Endometrial microvascular endothelial cells (primary cell): ENCODE results near the gene RMDN3. TPM values are rescaled to one million over a fixed set of nuclear protein-coding genes. Genes with fewer than 3 reads are reported as not detected.

Experiments
- in situ Hi-C: cut with HindIII; loops from 2 replicates; pipeline ENCODE4 v1.10.0; 2017; ENCODE audit warnings: low sequenced_read_pairs, low pct_unique_long_range_greater_than_20kb; ENCODE audit errors: inconsistent ontology term
- total RNA-seq: library from RNA; depleted of rRNA; stranded (reverse); fragments of >200 nt; gene quantifications from one replicate; pipeline ENCODE4 v1.2.3, GENCODE V29; 2015; ENCODE audit errors: inconsistent ontology term

RMDN3 gene
- total RNA-seq, 1 donor from 2014 or later: 35.8 TPM

DNA sequence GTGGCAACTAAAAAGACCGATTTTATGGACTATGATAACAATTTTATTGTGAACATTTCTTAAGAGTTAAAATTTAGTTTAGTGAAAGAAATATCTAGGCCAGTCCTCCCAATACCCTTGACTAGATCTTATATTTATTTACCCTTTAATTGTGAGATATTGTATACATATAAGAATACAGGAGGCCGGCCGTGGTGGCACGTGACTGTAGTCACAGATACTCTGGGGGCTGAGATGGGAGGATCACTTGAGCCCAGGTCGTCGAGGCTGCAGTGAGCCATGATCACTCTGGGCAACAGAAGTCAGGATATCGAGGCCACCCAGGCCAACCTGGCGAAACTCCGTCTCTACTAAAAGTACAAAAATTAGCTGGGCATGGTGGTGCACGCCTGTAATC is 756 bp upstream of the RMDN3 start:
- in situ Hi-C loops: no loop called here

DNA sequence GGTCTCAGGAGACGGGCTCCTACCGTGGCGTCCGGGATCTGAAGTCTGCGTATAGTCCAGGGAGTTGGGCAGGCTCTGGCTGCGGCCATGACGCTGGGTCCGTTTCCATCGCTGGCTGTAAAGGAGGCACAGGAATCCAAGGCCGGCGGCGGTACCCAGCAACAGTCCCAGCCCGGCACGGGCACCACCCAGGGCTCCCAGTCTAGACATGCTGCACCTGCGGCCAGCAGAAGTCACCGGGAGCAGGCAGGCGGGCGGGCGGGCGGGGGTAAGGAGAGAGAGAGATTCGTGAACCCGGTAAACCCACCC is 526 bp downstream of the RMDN3 start:
- in situ Hi-C loops: no loop called here

DNA sequence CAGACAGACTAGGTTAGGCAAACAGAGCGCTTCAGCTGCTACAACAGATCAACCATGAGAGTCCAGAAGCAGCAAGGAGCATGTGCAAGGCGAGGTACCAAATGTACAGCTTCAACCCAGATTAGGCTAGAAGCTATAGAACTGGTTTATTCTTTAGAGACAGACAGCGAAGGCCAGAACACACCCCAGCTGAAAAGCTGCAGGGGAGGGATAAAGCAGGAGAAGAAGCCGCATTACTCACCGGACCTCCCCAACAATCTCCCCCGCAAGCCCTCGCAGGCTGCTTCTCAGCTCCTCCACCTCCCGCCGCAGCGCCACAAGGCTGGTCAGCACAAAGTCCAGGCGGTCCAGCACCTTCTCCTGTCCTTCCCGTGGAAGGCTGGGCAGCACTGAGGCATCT is 3.3 kb downstream of the RMDN3 start:
- in situ Hi-C loops: no loop called here

DNA sequence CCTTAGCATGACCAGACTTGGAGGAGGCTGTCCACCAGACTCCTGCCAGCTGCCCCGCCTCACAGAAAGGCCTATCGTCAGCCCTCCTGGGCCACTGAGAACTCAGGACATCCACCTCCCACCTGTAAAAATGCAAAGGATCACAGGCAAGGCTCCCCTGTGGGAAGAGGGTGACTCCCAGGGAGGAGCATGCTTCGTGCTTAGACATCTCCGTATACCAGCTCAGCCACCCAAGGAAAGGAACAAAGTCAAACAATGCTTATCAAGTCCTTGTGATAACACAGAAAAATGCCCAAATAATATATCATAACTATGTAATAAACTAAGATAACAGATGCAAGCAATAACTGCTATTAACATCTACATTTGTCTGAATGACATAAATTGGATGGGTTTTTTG is 4.2 kb downstream of the RMDN3 start:
- in situ Hi-C loops: no loop called here

DNA sequence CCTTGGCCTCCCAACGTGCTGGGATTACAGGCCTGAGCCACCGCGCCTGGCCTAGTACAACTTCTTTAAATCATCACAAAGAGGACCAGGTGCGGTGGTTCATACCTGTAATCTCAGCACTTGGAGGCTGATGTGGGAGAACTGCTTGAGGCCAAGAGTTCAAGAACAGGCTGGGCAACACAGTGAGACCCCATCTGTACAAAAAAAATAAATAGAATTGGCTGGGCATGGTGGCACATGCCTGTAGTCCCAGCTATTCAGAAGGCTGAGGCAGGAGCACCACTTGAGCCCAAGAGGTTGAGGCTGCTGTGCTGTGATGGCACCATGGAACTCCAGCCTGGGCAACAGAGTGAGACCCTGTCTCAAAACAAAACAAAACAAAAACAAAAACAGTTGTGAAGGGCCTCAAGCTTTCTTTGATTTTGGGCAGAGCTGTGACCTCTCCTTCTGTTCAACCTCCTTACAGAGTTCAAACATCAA is 5.9 kb downstream of the RMDN3 start:
- in situ Hi-C loops: no loop called here

DNA sequence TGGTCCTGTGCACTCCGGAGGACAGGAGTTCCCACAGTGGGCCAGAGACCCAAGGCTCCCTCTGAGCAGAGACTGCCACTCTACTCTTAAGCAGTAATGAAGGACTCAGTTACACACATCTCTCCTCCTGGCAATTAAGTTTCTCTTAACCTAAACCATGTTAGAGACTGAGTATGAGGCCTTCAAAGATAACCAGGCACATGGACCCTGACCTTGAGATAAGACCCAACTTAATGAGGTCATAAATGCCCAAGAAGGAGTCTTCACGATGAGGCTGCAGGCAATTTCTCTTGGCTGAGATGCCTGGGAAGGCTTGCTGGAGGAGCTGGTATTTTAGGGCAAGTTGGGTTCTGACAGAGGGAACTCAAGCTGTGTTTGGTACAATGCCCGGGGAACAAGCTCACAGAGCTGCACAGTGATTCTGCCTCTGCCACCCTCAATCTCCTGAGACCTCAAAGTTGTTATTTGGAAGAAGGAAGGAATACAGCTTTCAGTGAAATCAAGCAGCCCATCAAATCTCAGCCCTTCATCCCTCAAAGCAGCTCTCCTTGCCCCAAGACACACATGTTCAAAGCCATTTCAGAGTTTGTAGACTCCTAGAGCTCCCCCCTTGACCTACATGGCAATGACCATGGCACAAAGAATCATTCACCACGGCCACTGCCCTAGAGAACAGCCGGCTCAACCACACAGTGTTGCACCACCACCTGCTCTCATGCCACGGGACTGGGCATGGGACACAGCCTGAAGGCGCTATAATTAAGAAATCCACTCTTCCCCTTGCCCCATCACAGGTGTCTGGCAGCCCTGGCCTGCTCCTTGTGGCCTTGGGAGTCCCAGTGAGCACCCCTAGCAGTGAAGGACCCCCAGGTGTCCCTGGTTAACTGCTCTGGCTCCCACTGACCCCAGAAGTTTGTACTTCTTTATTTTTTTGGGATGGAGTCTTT is 7.1 kb downstream of the RMDN3 start:
- in situ Hi-C loops: no loop called here

DNA sequence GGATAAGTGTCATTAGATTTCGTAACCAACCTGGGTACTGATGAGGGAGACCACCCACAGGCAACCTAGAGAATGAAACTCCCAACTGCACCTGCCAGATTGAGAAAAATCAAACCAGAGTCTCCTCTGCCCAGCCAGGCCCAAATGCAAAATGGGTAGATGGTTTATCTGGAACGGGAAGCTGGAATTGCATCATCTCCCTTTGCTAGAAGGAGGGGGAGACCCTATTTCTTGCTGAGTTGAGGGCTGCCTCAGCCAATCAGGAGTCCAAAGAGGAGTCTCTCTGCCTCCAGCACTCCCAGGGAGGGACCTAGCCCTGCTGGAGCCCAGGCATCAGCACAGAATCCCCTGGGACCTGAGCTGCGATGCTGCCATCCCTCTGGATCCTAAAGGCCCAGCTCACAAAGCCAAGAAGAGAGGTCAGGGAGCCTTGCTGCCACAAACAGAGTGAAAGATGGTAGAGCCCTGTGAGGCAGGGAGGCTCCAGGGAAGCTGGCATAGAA is 8.1 kb downstream of the RMDN3 start:
- in situ Hi-C loops: no loop called here

DNA sequence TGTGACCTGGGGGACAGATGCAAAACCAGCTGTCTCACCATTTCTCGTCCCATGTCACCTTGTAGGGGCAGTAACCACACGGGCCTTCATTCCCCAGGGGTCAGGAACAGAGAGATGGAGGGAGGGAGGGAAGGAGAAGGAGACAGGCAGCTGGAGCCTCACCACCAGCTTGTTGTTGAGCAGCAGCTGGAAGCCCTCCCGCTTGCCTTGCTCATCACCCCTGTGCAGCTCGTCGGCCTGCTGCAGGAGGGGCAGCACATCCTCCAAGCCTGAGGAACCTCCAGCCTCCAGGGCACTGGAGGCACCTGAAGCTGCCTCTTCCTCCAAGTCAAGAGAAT is 10.3 kb downstream of the RMDN3 start:
- in situ Hi-C loops: no loop called here

DNA sequence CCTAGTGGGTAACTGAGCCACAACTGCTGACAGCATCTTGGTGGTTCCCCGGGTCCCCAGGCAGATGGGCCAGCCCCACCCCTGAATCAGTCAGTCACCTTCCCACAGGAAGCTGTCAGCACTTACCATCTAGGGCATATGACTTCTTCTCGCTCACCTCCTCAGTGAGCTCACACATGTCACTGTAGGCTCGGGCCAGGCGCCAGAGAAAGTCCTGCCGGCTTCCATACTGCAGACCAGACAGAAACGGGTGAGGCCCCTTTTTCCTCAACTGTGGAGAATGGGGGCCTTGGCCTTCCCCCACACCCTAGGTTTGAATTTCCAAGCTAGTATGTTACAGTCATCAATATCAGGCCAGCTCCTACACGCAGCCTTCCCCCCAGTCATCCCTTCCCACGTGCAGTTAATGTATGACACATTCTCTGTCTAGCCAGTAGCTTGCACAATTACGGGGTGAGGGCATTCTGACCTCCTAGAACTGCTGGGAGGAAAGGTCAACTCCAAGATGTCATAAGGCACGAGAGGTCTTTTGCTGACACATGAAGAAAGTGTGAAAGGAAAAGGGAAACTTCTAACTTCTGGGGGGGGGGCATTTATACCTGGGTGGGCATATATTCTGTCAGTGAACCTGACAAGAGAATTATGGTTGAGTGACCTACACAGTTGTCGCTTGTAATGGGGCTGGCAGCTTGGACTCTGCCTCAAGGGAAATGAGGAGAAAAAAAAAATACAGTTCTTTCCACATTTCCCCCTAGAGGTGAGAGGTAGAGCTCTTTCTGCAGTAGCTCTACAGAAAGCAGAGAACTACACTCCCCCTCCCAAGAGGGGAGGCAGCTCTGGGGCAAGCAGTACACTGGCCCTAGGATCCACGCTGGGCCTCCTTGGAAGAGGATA is 10.9 kb downstream of the RMDN3 start:
- in situ Hi-C loops: no loop called here

DNA sequence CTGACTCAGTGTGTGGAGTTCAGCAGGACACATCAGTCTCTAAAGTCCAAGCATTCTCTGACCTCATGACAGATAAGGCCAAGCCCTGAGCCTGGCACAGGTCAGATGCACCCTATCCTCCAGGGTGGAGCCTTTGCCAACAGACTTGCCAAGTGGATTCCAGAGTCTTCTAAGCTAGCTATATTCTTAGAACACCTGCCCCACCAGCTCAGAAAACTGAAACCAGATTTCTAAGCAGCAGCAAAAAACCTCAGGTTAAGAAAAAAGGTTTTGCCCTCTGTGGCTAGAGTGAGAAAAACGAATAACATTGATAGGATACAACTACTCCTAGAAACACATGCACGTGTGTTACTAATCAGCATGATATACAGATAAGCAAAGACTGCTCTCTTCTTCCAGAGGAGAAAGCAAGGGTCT is 11.6 kb downstream of the RMDN3 start:
- in situ Hi-C loops: no loop called here

DNA sequence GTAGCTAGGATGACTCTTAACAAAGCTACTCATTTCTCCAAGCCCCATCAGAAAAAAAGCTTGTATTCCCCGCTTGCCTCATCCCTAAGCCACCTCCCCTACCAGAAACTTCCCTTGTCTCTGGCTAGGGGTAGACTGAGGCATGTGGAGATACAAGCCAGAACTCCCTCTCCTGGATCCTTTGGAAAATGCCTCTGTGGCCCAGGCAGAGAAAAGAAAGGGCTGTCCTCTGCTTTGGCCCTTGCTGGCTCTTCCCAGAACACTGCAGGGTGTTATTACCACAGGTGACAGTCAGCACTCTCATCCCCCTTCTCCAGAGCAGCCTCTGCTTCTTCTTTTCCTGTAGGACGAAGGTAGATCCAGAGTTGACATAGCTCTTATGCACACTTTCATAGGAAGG is 15.2 kb downstream of the RMDN3 start:
- in situ Hi-C loops: no loop called here

DNA sequence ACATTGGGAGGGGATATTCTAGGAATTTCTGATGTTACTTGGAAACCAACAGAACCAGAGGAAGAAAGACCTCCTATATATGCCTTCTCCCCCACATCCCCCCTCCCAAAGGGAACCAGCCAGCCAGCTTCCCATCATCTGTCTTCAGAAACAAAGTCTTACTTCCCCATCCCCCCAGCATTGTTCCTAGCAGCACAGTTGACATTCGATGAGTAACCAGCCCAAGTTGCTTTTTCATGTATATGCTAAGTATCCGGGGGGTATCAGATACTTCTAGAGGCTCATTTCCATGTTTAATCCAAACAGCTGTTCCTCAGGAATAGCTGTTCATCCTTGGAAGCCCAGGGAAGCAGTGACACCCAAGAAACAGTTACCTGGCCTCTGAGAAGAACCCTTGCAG is 16.0 kb downstream of the RMDN3 start:
- in situ Hi-C loops: no loop called here

DNA sequence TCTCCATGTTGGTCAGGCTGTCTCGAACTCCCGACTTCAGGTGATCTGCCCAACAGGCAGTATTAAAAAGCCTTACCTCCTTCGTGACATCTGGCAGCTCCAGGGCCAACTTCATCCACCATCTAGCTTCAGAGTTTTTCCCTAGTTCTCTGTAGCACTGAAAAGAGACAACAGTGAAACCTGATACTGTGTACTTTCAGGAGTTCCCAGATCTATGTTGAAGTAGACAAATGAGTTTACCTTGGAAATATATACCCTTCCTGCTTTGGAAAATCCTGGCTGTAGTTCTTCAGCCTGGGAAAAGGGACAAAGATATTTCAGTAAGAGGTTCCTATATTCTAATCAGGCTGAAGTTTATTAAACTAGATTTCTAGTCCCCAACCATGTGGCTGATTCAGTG is 18.0 kb downstream of the RMDN3 start:
- in situ Hi-C loops: no loop called here

DNA sequence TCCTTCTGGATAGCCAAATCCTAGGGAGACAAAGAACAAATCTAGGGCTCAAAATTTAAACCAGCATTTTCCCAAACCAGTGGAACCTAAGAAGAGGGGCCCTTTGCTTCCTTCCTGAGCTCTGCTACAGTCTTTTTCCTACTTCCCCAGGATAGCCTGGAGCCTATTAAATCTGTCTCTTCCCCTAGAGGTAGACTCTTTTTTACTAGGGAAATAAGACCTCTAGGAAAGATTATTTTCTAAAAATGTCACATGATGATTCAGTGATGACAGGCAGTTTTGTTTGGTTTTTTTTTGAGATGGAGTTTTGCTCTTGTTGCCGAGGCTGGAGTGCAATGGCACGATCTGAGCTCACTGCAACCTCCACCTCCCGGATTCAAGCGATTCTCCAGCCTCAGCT is 18.5 kb downstream of the RMDN3 start:
- in situ Hi-C loops: no loop called here

DNA sequence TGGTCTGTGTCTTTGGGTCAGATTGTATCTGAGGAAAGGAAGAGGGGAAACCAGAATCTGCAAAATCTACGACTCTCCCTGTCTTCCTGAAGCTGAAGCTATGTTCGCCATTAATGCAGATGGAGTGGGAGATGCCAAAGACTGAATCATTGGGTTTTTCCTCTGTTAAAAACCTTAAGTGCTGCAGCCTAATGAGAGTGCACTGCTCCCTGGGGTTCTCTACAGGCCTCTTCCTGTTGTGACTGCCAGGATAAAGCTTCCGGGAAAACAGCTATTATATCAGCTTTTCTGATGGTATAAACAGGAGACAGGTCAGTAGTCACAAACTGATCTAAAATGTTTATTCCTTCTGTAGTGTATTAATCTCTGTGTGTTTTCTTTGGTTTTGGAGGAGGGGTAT is 24.0 kb downstream of the RMDN3 start:
- in situ Hi-C loops: no loop called here

DNA sequence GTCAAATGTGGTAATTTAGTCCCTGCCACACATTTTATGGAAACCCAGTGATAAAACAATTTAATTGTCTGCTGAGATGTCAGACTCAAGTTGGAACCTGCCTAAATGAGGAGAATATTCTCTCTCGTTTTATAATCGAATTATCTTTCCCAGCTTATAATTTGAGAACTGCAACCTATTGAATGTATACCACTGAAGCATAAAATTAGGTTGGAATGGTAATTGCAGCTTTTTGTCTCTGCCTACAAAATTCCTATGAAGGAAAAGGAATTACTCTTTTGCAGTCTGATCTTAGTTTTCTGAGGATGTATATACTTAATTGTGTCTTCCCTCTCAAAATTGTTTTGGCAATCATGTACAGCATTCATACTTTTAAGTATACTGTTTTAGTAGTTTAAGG is 31.1 kb downstream of the RMDN3 start:
- in situ Hi-C loops: no loop called here

DNA sequence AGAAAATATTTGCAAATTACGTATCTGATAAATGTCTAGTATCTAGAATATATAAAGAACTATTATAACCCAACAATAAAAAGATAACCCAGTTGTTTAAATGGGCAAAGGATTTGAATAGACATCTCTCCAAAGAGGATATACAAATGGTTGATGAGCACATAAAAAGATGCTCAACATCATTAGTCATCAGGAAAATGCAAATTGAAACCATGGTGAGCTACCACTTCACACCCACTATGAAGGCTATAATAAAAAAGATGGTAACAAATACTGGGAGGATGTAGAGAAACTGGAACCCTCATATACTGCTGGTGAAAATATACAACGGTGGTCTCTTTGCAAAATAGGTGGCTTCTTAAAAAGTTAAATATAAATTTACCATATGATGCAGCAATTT is 32.1 kb downstream of the RMDN3 start:
- in situ Hi-C loops: no loop called here

DNA sequence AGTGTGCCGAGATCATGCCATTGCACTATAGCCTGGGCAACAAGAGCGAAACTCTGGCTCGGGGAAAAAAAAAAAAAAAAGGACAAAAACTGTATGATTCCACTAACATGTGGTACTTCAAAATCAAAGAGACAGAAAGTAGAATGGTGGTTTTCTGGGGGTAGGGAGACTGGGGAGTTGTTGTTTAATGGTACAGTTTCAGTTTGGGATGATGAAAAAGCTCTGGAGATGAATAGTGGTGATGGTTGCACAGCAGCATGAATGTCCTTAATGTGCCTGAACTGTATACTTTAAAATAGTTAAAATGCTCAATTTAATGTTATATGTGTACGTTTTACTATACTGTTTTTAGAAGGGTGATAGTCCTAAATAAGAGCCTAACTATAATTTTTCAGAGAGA is 32.7 kb downstream of the RMDN3 start:
- in situ Hi-C loops: no loop called here

DNA sequence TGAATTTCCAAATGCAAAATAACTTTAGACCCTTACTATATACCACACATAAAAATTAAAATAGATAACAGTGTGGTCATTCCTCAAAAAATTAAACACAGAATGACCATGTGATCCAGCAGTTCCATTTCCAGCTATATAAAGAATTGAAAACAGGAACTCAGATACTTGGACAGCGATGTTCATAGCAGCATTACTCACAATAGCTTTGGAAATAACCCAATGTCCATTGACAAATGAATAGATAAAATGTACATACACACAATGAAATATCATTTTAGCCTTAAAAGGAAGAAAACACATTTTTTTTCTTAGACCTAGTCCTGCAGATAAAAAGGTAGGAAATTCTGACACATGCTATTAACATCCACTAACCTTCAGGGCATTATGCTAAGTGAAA is 33.4 kb downstream of the RMDN3 start:
- in situ Hi-C loops: no loop called here

DNA sequence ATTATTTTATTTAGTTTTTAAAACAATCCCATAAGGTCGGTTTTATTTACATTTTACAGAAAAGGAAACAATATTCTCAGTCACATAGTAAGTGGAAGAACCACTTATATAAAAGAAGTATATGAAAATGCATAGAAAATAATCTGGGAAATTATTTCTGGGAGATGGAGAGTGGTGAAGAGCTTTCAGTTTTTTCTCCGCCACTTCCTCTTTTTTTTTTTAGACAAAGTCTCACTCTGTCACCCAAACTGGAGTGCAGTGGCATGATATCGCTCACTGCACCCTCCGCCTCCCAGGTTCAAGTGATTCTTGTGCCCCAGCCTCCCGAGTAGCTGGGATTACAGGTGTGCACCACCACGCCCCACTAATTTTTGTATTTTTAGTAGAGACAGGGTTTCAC is 38.9 kb downstream of the RMDN3 start:
- in situ Hi-C loops: no loop called here
